ENCODE measurements around the gene NHSL2.

DNA sequence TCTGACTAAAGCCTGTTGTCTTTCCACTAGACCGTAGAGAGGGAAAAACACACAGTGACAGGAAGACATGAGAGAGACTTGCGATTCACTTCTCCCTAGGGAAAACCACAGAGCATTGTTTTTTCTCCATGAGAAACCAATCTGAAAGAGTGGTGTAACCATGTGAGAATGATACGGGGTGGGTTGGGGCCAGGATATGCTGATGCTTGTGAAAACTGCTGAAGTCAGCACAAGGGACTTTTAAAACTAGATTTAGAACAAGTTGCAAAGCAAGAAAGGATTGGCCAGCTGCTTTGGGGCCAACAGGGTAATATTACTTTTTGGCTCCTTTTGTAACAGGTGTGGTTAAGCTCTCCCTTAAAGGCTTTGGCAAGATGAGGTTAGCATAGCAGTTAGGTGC lies 66.1 kb downstream of the NHSL2 start:
- TF ChIP-seq, protein P1, sequence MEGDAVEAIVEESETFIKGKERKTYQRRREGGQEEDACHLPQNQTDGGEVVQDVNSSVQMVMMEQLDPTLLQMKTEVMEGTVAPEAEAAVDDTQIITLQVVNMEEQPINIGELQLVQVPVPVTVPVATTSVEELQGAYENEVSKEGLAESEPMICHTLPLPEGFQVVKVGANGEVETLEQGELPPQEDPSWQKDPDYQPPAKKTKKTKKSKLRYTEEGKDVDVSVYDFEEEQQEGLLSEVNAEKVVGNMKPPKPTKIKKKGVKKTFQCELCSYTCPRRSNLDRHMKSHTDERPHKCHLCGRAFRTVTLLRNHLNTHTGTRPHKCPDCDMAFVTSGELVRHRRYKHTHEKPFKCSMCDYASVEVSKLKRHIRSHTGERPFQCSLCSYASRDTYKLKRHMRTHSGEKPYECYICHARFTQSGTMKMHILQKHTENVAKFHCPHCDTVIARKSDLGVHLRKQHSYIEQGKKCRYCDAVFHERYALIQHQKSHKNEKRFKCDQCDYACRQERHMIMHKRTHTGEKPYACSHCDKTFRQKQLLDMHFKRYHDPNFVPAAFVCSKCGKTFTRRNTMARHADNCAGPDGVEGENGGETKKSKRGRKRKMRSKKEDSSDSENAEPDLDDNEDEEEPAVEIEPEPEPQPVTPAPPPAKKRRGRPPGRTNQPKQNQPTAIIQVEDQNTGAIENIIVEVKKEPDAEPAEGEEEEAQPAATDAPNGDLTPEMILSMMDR (IDR thresholded peaks at IDR 0.05): no peak
- no peak for TF ChIP-seq EP300 (IDR thresholded peaks at IDR 0.05)

All from gastroesophageal sphincter (tissue), 3 donors.